HEK293T (cell line): Measurements from ENCODE around the gene FBLN1.

Experiments
- ARNT ChIP-seq: fragments of 450-650 bp; IDR thresholded peaks from 2 replicates; pipeline ENCODE4 v1.6.1; 2017; ENCODE audit warnings: mild to moderate bottlenecking
- ELF4 ChIP-seq: fragments of 450-650 bp; IDR thresholded peaks from 2 replicates; pipeline ENCODE4 v1.6.1; 2017; ENCODE audit warnings: antibody characterized with exemption
- FOXK2 ChIP-seq: fragments of 450-650 bp; IDR thresholded peaks from 2 replicates; pipeline ENCODE4 v1.6.1; 2016; ENCODE audit warnings: mild to moderate bottlenecking
- HDGF ChIP-seq: fragments of 450-650 bp; IDR thresholded peaks from 2 replicates; pipeline ENCODE4 v1.6.1; 2017; ENCODE audit warnings: antibody characterized with exemption, borderline replicate concordance
- L3MBTL2 ChIP-seq: fragments of 450-650 bp; conservative IDR thresholded peaks from 2 replicates; pipeline ENCODE4 v1.6.1; 2016; ENCODE audit warnings: mild to moderate bottlenecking
- NFRKB ChIP-seq: fragments of 450-650 bp; IDR thresholded peaks from 2 replicates; pipeline ENCODE4 v1.6.1; 2016; ENCODE audit warnings: mild to moderate bottlenecking, moderate library complexity

DNA sequence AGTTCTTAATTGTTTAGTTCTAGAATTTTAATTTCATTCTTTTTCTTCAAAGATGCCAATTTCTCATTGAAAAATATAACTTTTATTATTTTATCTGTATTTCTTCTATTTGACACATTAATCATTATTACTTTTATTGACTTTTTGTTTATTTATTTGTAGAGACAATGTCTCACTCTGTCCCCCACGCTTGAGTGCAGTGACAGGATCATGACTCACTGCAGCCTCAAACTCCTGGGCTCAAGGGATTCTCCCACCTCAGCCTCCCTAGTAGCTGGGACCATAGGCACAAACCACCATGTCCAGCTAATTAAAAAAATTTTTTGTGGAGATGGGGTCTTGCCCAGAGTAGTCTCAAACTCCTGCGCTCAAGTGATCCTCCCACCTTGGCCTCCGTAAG, 30.3 kb upstream of the FBLN1 start:
- no peak for TF ChIP-seq HDGF
- no peak for TF ChIP-seq ELF4
- no peak for TF ChIP-seq FOXK2
- no peak for TF ChIP-seq L3MBTL2
- TF ChIP-seq ARNT: no peak
- no peak for TF ChIP-seq NFRKB
